HepG2 (cell line): Measurements from ENCODE around the gene NEBL. TPM values are rescaled to one million over a fixed set of nuclear protein-coding genes. Genes with fewer than 3 reads are reported as not detected.
A peak's percentile ranks its signal among the peaks of the same experiment; 100 is the strongest.

Source experiments
- ATAC-seq: fragments of 200-7000 bp; cut with Tn5 transposase; 3 replicates; pipeline ENCODE4 v1.9.1; 2020; ENCODE audit warnings: mild to moderate bottlenecking, moderate library complexity
- BruUV-seq: library from RNA; stranded (reverse); fragments of 400-500 nt; replicated peaks from 2 replicates; lab custom pipeline; 2021; lab: Mats Ljungman, UMichigan
- CTCF ChIA-PET: fragments of 300-600 bp; formaldehyde crosslinking; extraction: SDS; loops from one replicate; lab custom pipeline; 2021; ENCODE audit warnings: low total read pairs, inconsistent platforms, low intra/inter-chr PET ratio; lab: Yijun Ruan, JAX
- POLR2A ChIA-PET: fragments of 350-600 bp; sonication (Branson Sonifier 250); formaldehyde crosslinking; loops from one replicate; lab custom pipeline; 2020; ENCODE audit warnings: antibody characterized with exemption, inconsistent platforms; lab: Yijun Ruan, JAX
- DNase-seq: peaks from one replicate; pipeline ENCODE4 v3.0.0-alpha.2; 2015; ENCODE audit warnings: low spot score
- FAIRE-seq: peaks from 3 replicates; lab custom pipeline; 2011; peaks lifted over from hg19 to GRCh38; lab: Jason Lieb, UNC
- H2AFZ ChIP-seq: one replicate; pipeline ENCODE4 v1.6.1; 2011; ENCODE audit warnings: low read length, inconsistent platforms
- H3K27ac ChIP-seq: fragments of 300-600 bp; 3 replicates; pipeline ENCODE4 v1.8.0; 2011; ENCODE audit warnings: mixed run types, mild to moderate bottlenecking, mixed read lengths, low read length, inconsistent platforms; ENCODE audit not compliant: insufficient read depth; ENCODE audit errors: extremely low read length
- H3K27me3 ChIP-seq, 2 experiments: fragments of 200-600 bp in 1 of 2; 2 replicates in 1 of 2; 3 replicates in 1 of 2; pipeline versions ENCODE4 v1.6.0 to v1.8.0; 2011; ENCODE audit warnings: low read length in 2 of 2, mild to moderate bottlenecking in 2 of 2, moderate library complexity in 2 of 2, inconsistent platforms in 1 of 2; ENCODE audit not compliant: insufficient read depth in 2 of 2, control insufficient read depth in 1 of 2
- H3K36me3 ChIP-seq, 2 experiments: fragments of 200-600 bp in 1 of 2; replicated peaks in 1 of 2; 2 replicates in 1 of 2; 3 replicates in 1 of 2; pipeline versions ENCODE4 v1.5.1 to v1.8.0; 2011; ENCODE audit warnings: low read length in 2 of 2, inconsistent platforms in 1 of 2; ENCODE audit not compliant: insufficient read depth in 2 of 2, control insufficient read depth in 1 of 2
- H3K4me1 ChIP-seq: 2 replicates; pipeline ENCODE4 v1.5.1; 2012; ENCODE audit warnings: low read length, inconsistent platforms; ENCODE audit not compliant: insufficient read depth
- H3K4me2 ChIP-seq: 2 replicates; pipeline ENCODE4 v1.6.0; 2011; ENCODE audit warnings: low read depth, low read length, inconsistent platforms
- H3K4me3 ChIP-seq, 3 experiments: fragments of 200-600 bp in 1 of 3; sonication (generic), shearing (Covaris generic) in 1 of 3; replicated peaks in 1 of 3; 2 replicates each; pipeline ENCODE4 v1.5.1; 2011 to 2016; ENCODE audit warnings: low read length in 3 of 3, inconsistent platforms in 2 of 3, low read depth in 2 of 3, mild to moderate bottlenecking in 2 of 3, control low read depth in 1 of 3, mixed read lengths in 1 of 3; ENCODE audit not compliant: insufficient read depth in 1 of 3
- H3K79me2 ChIP-seq: one replicate; pipeline ENCODE4 v1.6.1; 2011; ENCODE audit warnings: low read length, inconsistent platforms; ENCODE audit not compliant: insufficient read depth
- H3K9ac ChIP-seq: 2 replicates; pipeline ENCODE4 v1.6.0; 2011; ENCODE audit warnings: mild to moderate bottlenecking, low read depth, low read length, inconsistent platforms; ENCODE audit not compliant: insufficient read depth
- H3K9me3 ChIP-seq: 2 replicates; pipeline ENCODE4 v1.5.1; 2012; ENCODE audit warnings: mild to moderate bottlenecking, low read length
- H4K20me1 ChIP-seq: 2 replicates; pipeline ENCODE4 v1.6.0; 2011; ENCODE audit warnings: inconsistent platforms, mild to moderate bottlenecking, low read length, moderate library complexity; ENCODE audit not compliant: insufficient read depth
- ATF7 ChIP-seq, 2 experiments: fragments of 450-650 bp in 1 of 2; sonication (generic) in 1 of 2; formaldehyde crosslinking in 1 of 2; IDR thresholded peaks; 2 replicates each; pipeline versions ENCODE4 v1.4.0 to v1.6.1; 2016 to 2020; ENCODE audit warnings: antibody characterized with exemption in 1 of 2, mild to moderate bottlenecking in 1 of 2, missing genetic modification reagents in 1 of 2
- BRF2 ChIP-seq: sonication (generic); formaldehyde crosslinking; IDR thresholded peaks from 2 replicates; pipeline ENCODE4 v1.8.1; 2022; ENCODE audit warnings: mild to moderate bottlenecking, missing genetic modification reagents
- IRF9 ChIP-seq: sonication (generic); formaldehyde crosslinking; IDR thresholded peaks from 2 replicates; pipeline ENCODE4 v1.8.0; 2022; ENCODE audit warnings: missing genetic modification reagents, mild to moderate bottlenecking, borderline replicate concordance
- JUNB ChIP-seq: sonication (generic); formaldehyde crosslinking; IDR thresholded peaks from 2 replicates; pipeline ENCODE4 v1.8.0; 2022; ENCODE audit warnings: missing genetic modification reagents, mild to moderate bottlenecking, borderline replicate concordance
- PHB2 ChIP-seq: fragments of 450-650 bp; IDR thresholded peaks from 2 replicates; pipeline ENCODE4 v1.6.1; 2018; ENCODE audit not compliant: partially characterized antibody
- POGZ ChIP-seq: sonication (generic); formaldehyde crosslinking; IDR thresholded peaks from 2 replicates; pipeline ENCODE4 v1.4.0; 2020; ENCODE audit warnings: mild to moderate bottlenecking, missing genetic modification reagents
- ZFP1 ChIP-seq: IDR thresholded peaks from 2 replicates; pipeline ENCODE4 v1.6.1; 2016
- ZFP37 ChIP-seq: sonication (generic); formaldehyde crosslinking; IDR thresholded peaks from 2 replicates; pipeline ENCODE4 v1.4.0; 2020; ENCODE audit warnings: missing genetic modification reagents, borderline replicate concordance
- ZNF335 ChIP-seq: sonication (generic); formaldehyde crosslinking; IDR thresholded peaks from 2 replicates; pipeline ENCODE4 v1.4.0; 2020; ENCODE audit warnings: missing genetic modification reagents
- ZNF503 ChIP-seq: sonication (generic); formaldehyde crosslinking; IDR thresholded peaks from 2 replicates; pipeline ENCODE4 v1.4.0; 2020; ENCODE audit warnings: missing genetic modification reagents
- ZNF572 ChIP-seq: sonication (generic); formaldehyde crosslinking; IDR thresholded peaks from 2 replicates; pipeline ENCODE4 v1.5.1; 2020; ENCODE audit warnings: mild to moderate bottlenecking, missing genetic modification reagents
- ZNF850 ChIP-seq: sonication (generic); formaldehyde crosslinking; conservative IDR thresholded peaks from 2 replicates; pipeline ENCODE4 v1.9.0; 2021; ENCODE audit warnings: mild to moderate bottlenecking, missing genetic modification reagents
- WGBS: methylation state at CpG from one replicate; pipeline ENCODE4 v1.1.6; 2017; ENCODE audit warnings: low lambda C conversion rate; 5-methylcytosine and 5-hydroxymethylcytosine counted together
- in situ Hi-C: cut with HindIII; loops from 2 replicates; pipeline ENCODE4 v1.10.0; 2017; ENCODE audit warnings: low pct_unique_long_range_greater_than_20kb; ENCODE audit not compliant: extremely low pct_ligation_motif_present
- intact Hi-C: fragments of 100-400 bp; cut with micrococcal nuclease; formaldehyde crosslinking; loops from one replicate; pipeline ENCODE4 v1.10.0; 2022; ENCODE audit not compliant: unreplicated experiment
- polyA plus RNA-seq, 8 experiments: library from polyadenylated mRNA; depleted of rRNA in 3 of 8; stranded (reverse) in 7 of 8; unstranded in 1 of 8; fragments of >200 nt; fragmentation: Illumina TruSeq in 4 of 8; extraction: Trizol in 4 of 8; gene quantifications; 2 replicates each; pipeline versions ENCODE4 v1.2.1 to v1.2.3, GENCODE V29; 2011 to 2016; ENCODE audit warnings: low read depth in 4 of 8, missing spikeins in 1 of 8, mixed read lengths in 1 of 8; ENCODE audit not compliant: insufficient read depth in 1 of 8
- total RNA-seq, 5 experiments: library from RNA; depleted of rRNA; stranded (reverse); fragments of >200 nt; fragmentation: Illumina TruSeq; extraction: Trizol; gene quantifications; 2 replicates each; pipeline ENCODE4 v1.2.3, GENCODE V29; 2016; ENCODE audit warnings: low read depth in 1 of 5

The NEBL gene
- total and polyA plus RNA-seq, 2 of the 13 experiments (the other 11 are each of a cell fraction or from before 2014, with no cell fraction given) = not detected

GRCh38 chr10:20765066-20765465 is 132.0 kb downstream of the NEBL start:
- Histone ChIP-seq H3K4me3 (no peak overlapping the region), H3K27ac (no peak overlapping the region), H3K27me3 (no peaks in the 10 kb centered on the region), H4K20me1 (no peaks in the 10 kb centered on the region), H3K4me1 (no peaks in the 10 kb centered on the region), H2AFZ (no peak overlapping the region), H3K79me2 (no peaks in the 10 kb centered on the region), H3K9me3 (no peaks in the 10 kb centered on the region), H3K36me3 (no peaks in the 10 kb centered on the region), H3K9ac (no peak overlapping the region), H3K4me2 (no peak overlapping the region)
- CTCF ChIA-PET = no interaction called here
- BruUV-seq = no TSS peak
- 0% methylated on average over 1 of the region's 1 CpG for WGBS
- in situ Hi-C loops = no loop called here
- no peak for TF ChIP-seq IRF9
- TF ChIP-seq ATF7 (IDR thresholded peaks at IDR 0.05) = peak; percentile 43; the same call in 1 of the 2 replicates
- TF ChIP-seq ATF7 (CRISPR knock-in tag; IDR thresholded peaks at IDR 0.05) = no peak
- no peak for ATAC-seq
- intact Hi-C loops = loop anchor here (5.0 kb wide), 1 partner anchor 948 kb away; the partner anchor contains the start of gene PLXDC2
- DNase-seq = no peak
- POLR2A ChIA-PET = no interaction called here
- FAIRE-seq = no peak

- no peak overlapping the region for H3K4me2 ChIP-seq
- no peak overlapping the region for H3K27ac ChIP-seq
- no peaks in the 10 kb centered on the region for H4K20me1 ChIP-seq
- no peak overlapping the region for H2AFZ ChIP-seq
- 2% methylated on average over 2 of the region's 2 CpGs for WGBS
- ATAC-seq = no peak
- POLR2A ChIA-PET = no interaction called here
- H3K79me2 ChIP-seq = no peaks in the 10 kb centered on the region
- CTCF ChIA-PET = no interaction called here
- no peak overlapping the region for H3K9ac ChIP-seq
- H3K4me1 ChIP-seq = no peaks in the 10 kb centered on the region
- in situ Hi-C loops = no loop called here
- DNase-seq = no peak
- H3K9me3 ChIP-seq = 0 out of 2 replicates have a peak, but pooled peaks cover 6% of the 10 kb centered on the region
- BruUV-seq = no TSS peak
- intact Hi-C loops = no loop called here
- no peaks in the 10 kb centered on the region for H3K27me3 ChIP-seq
- no peak overlapping the region for H3K4me3 ChIP-seq
- H3K36me3 ChIP-seq = no peaks in the 10 kb centered on the region
- FAIRE-seq = no peak
- TF ChIP-seq JUNB (CRISPR knock-in tag) (no peak), PHB2 (no peak), ZFP37 (CRISPR knock-in tag) (no peak), BRF2 (no peak), ZFP1 (CRISPR knock-in tag) (no peak), ZNF572 (CRISPR knock-in tag) (no peak), ZNF850 (no peak), ZNF335 (no peak), POGZ (CRISPR knock-in tag) (no peak), ZNF503 (no peak)
These were observed 136.7 kb downstream of the NEBL start for GRCh38 chr10:20760460-20760859.
